Brain pericyte (primary cell): ENCODE data around the gene NPAS2.

ENCODE experiments used
- DNase-seq: peaks from one replicate; pipeline ENCODE4 v3.0.0-alpha.2; 2012; ENCODE audit warnings: low read depth, low spot score

The NPAS2 gene

GRCh38 chr2:100968146-100969145 is 148.5 kb downstream of the NPAS2 start:
- DNase-seq, result no peak

GRCh38 chr2:100969998-100970397 is 150.1 kb downstream of the NPAS2 start:
- no peak for DNase-seq

GRCh38 chr2:100971221-100971620 is 151.3 kb downstream of the NPAS2 start:
- DNase-seq, result no peak

GRCh38 chr2:100972452-100972851 is 152.5 kb downstream of the NPAS2 start:
- DNase-seq, result no peak

GRCh38 chr2:100974712-100975520 is 155.0 kb downstream of the NPAS2 start:
- DNase-seq, result no peak

GRCh38 chr2:100975521-100975785 is 155.5 kb downstream of the NPAS2 start:
- DNase-seq, result no peak

- no peak for DNase-seq
These were observed 156.1 kb downstream of the NPAS2 start for GRCh38 chr2:100976061-100976460.

GRCh38 chr2:100976645-100977391 is 156.9 kb downstream of the NPAS2 start:
- DNase-seq, result no peak

GRCh38 chr2:100977511-100977910 is 157.6 kb downstream of the NPAS2 start:
- DNase-seq, result no peak

GRCh38 chr2:100978582-100979191 is 158.7 kb downstream of the NPAS2 start:
- DNase-seq, result no peak

GRCh38 chr2:100980046-100980445 is 160.1 kb downstream of the NPAS2 start:
- no peak for DNase-seq

GRCh38 chr2:100981011-100981410 is 161.1 kb downstream of the NPAS2 start:
- no peak for DNase-seq

- no peak for DNase-seq
These were observed 162.5 kb downstream of the NPAS2 start for GRCh38 chr2:100982431-100982861.

- no peak for DNase-seq
These were observed 163.3 kb downstream of the NPAS2 start for GRCh38 chr2:100983201-100983600.

- no peak for DNase-seq
These were observed 163.9 kb downstream of the NPAS2 start for GRCh38 chr2:100983684-100984310.

GRCh38 chr2:100984892-100985307 is 165.0 kb downstream of the NPAS2 start:
- DNase-seq, result no peak

- no peak for DNase-seq
These were observed 166.2 kb downstream of the NPAS2 start for GRCh38 chr2:100986157-100986556.

- DNase-seq, result no peak
These were observed 167.6 kb downstream of the NPAS2 start for GRCh38 chr2:100987536-100987935.

- no peak for DNase-seq
These were observed 168.0 kb downstream of the NPAS2 start for GRCh38 chr2:100987974-100988373.

GRCh38 chr2:100988630-100989417 is 168.9 kb downstream of the NPAS2 start:
- no peak for DNase-seq
